HepG2 (cell line): Measurements from ENCODE around the gene COX6A2. TPM values are rescaled to one million over a fixed set of nuclear protein-coding genes. Genes with fewer than 3 reads are reported as not detected.

Experiments
- BRD4 ChIP-seq: sonication (generic); formaldehyde crosslinking; IDR thresholded peaks from 2 replicates; pipeline ENCODE4 v1.4.0; 2020; ENCODE audit warnings: missing genetic modification reagents
- ELF1 ChIP-seq: sonication (generic); formaldehyde crosslinking; IDR thresholded peaks from 2 replicates; pipeline ENCODE4 v1.4.0; 2020; ENCODE audit warnings: missing genetic modification reagents
- EZH2 ChIP-seq: conservative IDR thresholded peaks from 2 replicates; pipeline ENCODE4 v1.6.1; 2012; ENCODE audit warnings: mild to moderate bottlenecking, low read depth, low read length, moderate library complexity
- GABPA ChIP-seq, 2 experiments: IDR thresholded peaks; 2 replicates each; pipeline ENCODE4 v1.6.1; 2011 to 2016; ENCODE audit warnings: low read depth in 2 of 2, low read length in 1 of 2, missing biosample characterization in 1 of 2, missing genetic modification characterization in 1 of 2
- POGZ ChIP-seq: sonication (generic); formaldehyde crosslinking; IDR thresholded peaks from 2 replicates; pipeline ENCODE4 v1.4.0; 2020; ENCODE audit warnings: mild to moderate bottlenecking, missing genetic modification reagents
- RAD21 ChIP-seq: fragments of 450-650 bp; formaldehyde crosslinking; IDR thresholded peaks from 2 replicates; pipeline ENCODE4 v1.5.0; 2020; ENCODE audit warnings: mild to moderate bottlenecking
- SIN3B ChIP-seq: fragments of 150-350 bp; IDR thresholded peaks from 2 replicates; pipeline ENCODE4 v1.6.1; 2014; ENCODE audit warnings: low read length
- SIX1 ChIP-seq: sonication (generic); formaldehyde crosslinking; IDR thresholded peaks from 2 replicates; pipeline ENCODE4 v1.4.0; 2020; ENCODE audit warnings: missing genetic modification reagents, borderline replicate concordance
- SOX6 ChIP-seq, 2 experiments: fragments of 450-650 bp in 1 of 2; sonication (generic) in 1 of 2; formaldehyde crosslinking in 1 of 2; IDR thresholded peaks; 2 replicates each; pipeline versions ENCODE4 v1.4.0 to v1.6.1; 2017 to 2020; ENCODE audit warnings: antibody characterized with exemption in 1 of 2, mild to moderate bottlenecking in 1 of 2, missing genetic modification reagents in 1 of 2
- ZMYM3 ChIP-seq: sonication (generic); formaldehyde crosslinking; IDR thresholded peaks from 2 replicates; pipeline ENCODE4 v1.5.1; 2020; ENCODE audit warnings: mild to moderate bottlenecking, missing genetic modification reagents
- polyA plus RNA-seq, 8 experiments: library from polyadenylated mRNA; depleted of rRNA in 3 of 8; stranded (reverse) in 7 of 8; unstranded in 1 of 8; fragments of >200 nt; fragmentation: Illumina TruSeq in 4 of 8; extraction: Trizol in 4 of 8; gene quantifications; 2 replicates each; pipeline versions ENCODE4 v1.2.1 to v1.2.3, GENCODE V29; 2011 to 2016; ENCODE audit warnings: low read depth in 4 of 8, missing spikeins in 1 of 8, mixed read lengths in 1 of 8; ENCODE audit not compliant: insufficient read depth in 1 of 8
- total RNA-seq, 5 experiments: library from RNA; depleted of rRNA; stranded (reverse); fragments of >200 nt; fragmentation: Illumina TruSeq; extraction: Trizol; gene quantifications; 2 replicates each; pipeline ENCODE4 v1.2.3, GENCODE V29; 2016; ENCODE audit warnings: low read depth in 1 of 5
- TF ChIP-seq, protein P1 (sequence below): conservative IDR thresholded peaks from 2 replicates; pipeline ENCODE4 v1.6.1; 2018; ENCODE audit warnings: missing genetic modification reagents
- TF ChIP-seq, protein P2 (sequence below): sonication (generic); formaldehyde crosslinking; conservative IDR thresholded peaks from 2 replicates; pipeline ENCODE4 v1.4.0; 2020; ENCODE audit warnings: missing genetic modification reagents
- TF ChIP-seq, protein P3 (sequence below): sonication (generic); formaldehyde crosslinking; IDR thresholded peaks from 2 replicates; pipeline ENCODE4 v1.4.0; 2020; ENCODE audit warnings: missing genetic modification reagents
- TF ChIP-seq, protein P4 (sequence below): sonication (generic); formaldehyde crosslinking; IDR thresholded peaks from 2 replicates; pipeline ENCODE4 v1.9.0; 2021; ENCODE audit warnings: missing genetic modification reagents, borderline replicate concordance
- TF ChIP-seq, protein P5 (sequence below): sonication (generic); formaldehyde crosslinking; conservative IDR thresholded peaks from 2 replicates; pipeline ENCODE4 v1.8.0; 2022; ENCODE audit warnings: mild to moderate bottlenecking, moderate library complexity, missing genetic modification reagents
- TF ChIP-seq, protein P6 (sequence below): sonication (generic); formaldehyde crosslinking; IDR thresholded peaks from 2 replicates; pipeline ENCODE4 v1.4.0; 2020; ENCODE audit warnings: low read depth, mild to moderate bottlenecking, missing genetic modification reagents

Gene COX6A2
- total and polyA plus RNA-seq, 2 of the 13 experiments (the other 11 are each of a cell fraction or from before 2014, with no cell fraction given), result not detected

DNA sequence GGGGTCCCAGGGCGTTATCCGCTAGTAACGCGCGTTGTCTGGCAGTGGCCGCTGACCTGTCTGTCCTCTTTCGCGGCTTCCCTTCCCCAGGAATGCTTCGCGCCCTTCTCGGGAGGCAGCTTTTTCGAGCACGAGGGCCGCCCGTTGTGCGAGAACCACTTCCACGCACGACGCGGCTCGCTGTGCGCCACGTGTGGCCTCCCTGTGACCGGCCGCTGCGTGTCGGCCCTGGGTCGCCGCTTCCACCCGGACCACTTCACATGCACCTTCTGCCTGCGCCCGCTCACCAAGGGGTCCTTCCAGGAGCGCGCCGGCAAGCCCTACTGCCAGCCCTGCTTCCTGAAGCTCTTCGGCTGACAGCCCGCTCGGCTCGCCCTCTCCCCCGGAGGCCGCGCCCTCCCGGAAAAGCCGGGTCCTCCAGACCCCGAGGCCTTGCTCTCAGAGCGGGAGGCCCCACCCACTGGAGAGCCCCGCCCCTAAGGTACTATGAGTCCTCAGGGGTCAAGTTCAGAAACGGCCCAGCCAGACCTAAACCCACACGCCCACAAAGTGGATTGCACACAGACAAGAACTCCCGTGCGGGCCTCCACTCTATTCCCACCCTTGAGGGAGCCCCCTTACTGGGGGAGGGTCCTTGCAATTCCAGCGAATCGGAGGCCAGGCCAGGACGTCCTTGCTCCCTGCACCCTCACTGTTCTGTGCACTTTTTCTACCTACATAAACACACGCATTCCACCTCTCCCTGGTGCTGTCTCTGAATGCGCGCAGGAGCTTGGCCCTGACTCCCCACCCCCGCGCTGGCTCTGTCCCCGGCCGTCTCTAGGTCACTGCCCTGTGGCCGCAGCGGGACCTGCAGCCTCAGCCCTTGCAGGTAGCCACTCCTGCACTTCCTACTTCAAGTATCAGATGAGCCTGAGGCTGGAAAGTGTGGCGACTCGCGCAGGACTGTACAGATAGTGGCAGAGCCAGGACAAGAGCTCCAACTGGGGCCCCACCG lies 49.4 kb upstream of the COX6A2 start (continued):
- TF ChIP-seq ZMYM3 (peak; percentile 67), SIX1 (no peak), SIN3B (no peak), EZH2 (no peak), ELF1 (CRISPR knock-in tag) (peak; percentile 68), BRD4 (CRISPR knock-in tag) (peak; percentile 78; the same call in 1 of the 2 replicates), SOX6 (IDR thresholded peaks at IDR 0.05) (no peak), SOX6 (CRISPR knock-in tag; IDR thresholded peaks at IDR 0.05) (peak; percentile 77), GABPA (IDR thresholded peaks at IDR 0.05; ENCODE audit: low read depth, low read length) (no peak), GABPA (CRISPR knock-in tag; IDR thresholded peaks at IDR 0.05; ENCODE audit: low read depth) (0 out of 2 replicates have a peak, but pooled peaks have one; percentile 47), RAD21 (peak; percentile 72), POGZ (CRISPR knock-in tag) (no peak; the same call in 1 of the 2 replicates)
- TF ChIP-seq, protein P1, sequence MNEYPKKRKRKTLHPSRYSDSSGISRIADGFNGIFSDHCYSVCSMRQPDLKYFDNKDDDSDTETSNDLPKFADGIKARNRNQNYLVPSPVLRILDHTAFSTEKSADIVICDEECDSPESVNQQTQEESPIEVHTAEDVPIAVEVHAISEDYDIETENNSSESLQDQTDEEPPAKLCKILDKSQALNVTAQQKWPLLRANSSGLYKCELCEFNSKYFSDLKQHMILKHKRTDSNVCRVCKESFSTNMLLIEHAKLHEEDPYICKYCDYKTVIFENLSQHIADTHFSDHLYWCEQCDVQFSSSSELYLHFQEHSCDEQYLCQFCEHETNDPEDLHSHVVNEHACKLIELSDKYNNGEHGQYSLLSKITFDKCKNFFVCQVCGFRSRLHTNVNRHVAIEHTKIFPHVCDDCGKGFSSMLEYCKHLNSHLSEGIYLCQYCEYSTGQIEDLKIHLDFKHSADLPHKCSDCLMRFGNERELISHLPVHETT (CRISPR knock-in tag), result no peak; the same call in 1 of the 2 replicates
- TF ChIP-seq, protein P2, sequence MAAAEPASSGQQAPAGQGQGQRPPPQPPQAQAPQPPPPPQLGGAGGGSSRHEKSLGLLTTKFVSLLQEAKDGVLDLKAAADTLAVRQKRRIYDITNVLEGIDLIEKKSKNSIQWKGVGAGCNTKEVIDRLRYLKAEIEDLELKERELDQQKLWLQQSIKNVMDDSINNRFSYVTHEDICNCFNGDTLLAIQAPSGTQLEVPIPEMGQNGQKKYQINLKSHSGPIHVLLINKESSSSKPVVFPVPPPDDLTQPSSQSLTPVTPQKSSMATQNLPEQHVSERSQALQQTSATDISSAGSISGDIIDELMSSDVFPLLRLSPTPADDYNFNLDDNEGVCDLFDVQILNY, result peak; percentile 63; the same call in 1 of the 2 replicates
- TF ChIP-seq, protein P3, sequence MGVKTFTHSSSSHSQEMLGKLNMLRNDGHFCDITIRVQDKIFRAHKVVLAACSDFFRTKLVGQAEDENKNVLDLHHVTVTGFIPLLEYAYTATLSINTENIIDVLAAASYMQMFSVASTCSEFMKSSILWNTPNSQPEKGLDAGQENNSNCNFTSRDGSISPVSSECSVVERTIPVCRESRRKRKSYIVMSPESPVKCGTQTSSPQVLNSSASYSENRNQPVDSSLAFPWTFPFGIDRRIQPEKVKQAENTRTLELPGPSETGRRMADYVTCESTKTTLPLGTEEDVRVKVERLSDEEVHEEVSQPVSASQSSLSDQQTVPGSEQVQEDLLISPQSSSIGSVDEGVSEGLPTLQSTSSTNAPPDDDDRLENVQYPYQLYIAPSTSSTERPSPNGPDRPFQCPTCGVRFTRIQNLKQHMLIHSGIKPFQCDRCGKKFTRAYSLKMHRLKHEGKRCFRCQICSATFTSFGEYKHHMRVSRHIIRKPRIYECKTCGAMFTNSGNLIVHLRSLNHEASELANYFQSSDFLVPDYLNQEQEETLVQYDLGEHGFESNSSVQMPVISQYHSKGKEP (CRISPR knock-in tag), result no peak
- TF ChIP-seq, protein P4, sequence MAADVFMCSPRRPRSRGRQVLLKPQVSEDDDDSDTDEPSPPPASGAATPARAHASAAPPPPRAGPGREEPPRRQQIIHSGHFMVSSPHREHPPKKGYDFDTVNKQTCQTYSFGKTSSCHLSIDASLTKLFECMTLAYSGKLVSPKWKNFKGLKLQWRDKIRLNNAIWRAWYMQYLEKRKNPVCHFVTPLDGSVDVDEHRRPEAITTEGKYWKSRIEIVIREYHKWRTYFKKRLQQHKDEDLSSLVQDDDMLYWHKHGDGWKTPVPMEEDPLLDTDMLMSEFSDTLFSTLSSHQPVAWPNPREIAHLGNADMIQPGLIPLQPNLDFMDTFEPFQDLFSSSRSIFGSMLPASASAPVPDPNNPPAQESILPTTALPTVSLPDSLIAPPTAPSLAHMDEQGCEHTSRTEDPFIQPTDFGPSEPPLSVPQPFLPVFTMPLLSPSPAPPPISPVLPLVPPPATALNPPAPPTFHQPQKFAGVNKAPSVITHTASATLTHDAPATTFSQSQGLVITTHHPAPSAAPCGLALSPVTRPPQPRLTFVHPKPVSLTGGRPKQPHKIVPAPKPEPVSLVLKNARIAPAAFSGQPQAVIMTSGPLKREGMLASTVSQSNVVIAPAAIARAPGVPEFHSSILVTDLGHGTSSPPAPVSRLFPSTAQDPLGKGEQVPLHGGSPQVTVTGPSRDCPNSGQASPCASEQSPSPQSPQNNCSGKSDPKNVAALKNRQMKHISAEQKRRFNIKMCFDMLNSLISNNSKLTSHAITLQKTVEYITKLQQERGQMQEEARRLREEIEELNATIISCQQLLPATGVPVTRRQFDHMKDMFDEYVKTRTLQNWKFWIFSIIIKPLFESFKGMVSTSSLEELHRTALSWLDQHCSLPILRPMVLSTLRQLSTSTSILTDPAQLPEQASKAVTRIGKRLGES (CRISPR knock-in tag), result peak; percentile 44; the same call in 1 of the 2 replicates
- TF ChIP-seq, protein P5, sequence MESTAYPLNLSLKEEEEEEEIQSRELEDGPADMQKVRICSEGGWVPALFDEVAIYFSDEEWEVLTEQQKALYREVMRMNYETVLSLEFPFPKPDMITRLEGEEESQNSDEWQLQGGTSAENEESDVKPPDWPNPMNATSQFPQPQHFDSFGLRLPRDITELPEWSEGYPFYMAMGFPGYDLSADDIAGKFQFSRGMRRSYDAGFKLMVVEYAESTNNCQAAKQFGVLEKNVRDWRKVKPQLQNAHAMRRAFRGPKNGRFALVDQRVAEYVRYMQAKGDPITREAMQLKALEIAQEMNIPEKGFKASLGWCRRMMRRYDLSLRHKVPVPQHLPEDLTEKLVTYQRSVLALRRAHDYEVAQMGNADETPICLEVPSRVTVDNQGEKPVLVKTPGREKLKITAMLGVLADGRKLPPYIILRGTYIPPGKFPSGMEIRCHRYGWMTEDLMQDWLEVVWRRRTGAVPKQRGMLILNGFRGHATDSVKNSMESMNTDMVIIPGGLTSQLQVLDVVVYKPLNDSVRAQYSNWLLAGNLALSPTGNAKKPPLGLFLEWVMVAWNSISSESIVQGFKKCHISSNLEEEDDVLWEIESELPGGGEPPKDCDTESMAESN (CRISPR knock-in tag), result no peak; the same call in 1 of the 2 replicates
- TF ChIP-seq, protein P6, sequence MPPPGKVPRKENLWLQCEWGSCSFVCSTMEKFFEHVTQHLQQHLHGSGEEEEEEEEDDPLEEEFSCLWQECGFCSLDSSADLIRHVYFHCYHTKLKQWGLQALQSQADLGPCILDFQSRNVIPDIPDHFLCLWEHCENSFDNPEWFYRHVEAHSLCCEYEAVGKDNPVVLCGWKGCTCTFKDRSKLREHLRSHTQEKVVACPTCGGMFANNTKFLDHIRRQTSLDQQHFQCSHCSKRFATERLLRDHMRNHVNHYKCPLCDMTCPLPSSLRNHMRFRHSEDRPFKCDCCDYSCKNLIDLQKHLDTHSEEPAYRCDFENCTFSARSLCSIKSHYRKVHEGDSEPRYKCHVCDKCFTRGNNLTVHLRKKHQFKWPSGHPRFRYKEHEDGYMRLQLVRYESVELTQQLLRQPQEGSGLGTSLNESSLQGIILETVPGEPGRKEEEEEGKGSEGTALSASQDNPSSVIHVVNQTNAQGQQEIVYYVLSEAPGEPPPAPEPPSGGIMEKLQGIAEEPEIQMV, result 0 out of 2 replicates have a peak, but pooled peaks have one; percentile 42
